GM13976 (cell line): Measurements from ENCODE around the gene PMS1.

Experiments used
- DNase-seq: peaks from one replicate; pipeline ENCODE4 v3.0.0; 2012; ENCODE audit warnings: low spot score
- in situ Hi-C: fragments of 300-500 bp; cut with MboI; formaldehyde crosslinking; loops from one replicate; pipeline ENCODE4 v1.12.0; 2022; ENCODE audit warnings: low sequenced_read_pairs, mixed read lengths, inconsistent platforms; ENCODE audit not compliant: unreplicated experiment
- TF ChIP-seq, protein P1 (sequence below): IDR thresholded peaks from 2 replicates; pipeline ENCODE4 v1.5.1; 2012; ENCODE audit warnings: borderline replicate concordance, mild to moderate bottlenecking; ENCODE audit not compliant: insufficient read depth; ENCODE audit errors: extremely low read depth, missing control alignments, control extremely low read depth

PMS1 gene

DNA sequence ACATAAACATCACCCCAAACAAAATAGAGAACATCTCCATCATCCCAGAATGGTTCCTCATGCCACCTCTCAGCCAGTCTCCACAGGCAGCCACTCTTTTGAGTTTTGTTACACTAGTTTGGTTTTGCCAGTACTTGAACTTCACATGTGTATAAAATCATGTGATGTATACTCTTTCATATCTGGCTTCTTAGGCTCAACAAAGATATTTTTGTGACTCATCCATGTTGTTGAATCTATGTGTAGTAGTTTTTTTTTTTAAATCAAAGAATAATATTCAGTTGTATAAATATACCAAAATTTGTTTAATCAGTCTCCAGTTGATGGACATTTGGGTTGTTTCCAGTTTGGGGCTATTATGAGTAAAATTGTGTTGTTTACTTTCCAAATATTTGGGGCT lies 75.9 kb downstream of the PMS1 start:
- TF ChIP-seq, protein P1, sequence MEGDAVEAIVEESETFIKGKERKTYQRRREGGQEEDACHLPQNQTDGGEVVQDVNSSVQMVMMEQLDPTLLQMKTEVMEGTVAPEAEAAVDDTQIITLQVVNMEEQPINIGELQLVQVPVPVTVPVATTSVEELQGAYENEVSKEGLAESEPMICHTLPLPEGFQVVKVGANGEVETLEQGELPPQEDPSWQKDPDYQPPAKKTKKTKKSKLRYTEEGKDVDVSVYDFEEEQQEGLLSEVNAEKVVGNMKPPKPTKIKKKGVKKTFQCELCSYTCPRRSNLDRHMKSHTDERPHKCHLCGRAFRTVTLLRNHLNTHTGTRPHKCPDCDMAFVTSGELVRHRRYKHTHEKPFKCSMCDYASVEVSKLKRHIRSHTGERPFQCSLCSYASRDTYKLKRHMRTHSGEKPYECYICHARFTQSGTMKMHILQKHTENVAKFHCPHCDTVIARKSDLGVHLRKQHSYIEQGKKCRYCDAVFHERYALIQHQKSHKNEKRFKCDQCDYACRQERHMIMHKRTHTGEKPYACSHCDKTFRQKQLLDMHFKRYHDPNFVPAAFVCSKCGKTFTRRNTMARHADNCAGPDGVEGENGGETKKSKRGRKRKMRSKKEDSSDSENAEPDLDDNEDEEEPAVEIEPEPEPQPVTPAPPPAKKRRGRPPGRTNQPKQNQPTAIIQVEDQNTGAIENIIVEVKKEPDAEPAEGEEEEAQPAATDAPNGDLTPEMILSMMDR: no peak
- no peak for DNase-seq
- in situ Hi-C loops: no loop called here

DNA sequence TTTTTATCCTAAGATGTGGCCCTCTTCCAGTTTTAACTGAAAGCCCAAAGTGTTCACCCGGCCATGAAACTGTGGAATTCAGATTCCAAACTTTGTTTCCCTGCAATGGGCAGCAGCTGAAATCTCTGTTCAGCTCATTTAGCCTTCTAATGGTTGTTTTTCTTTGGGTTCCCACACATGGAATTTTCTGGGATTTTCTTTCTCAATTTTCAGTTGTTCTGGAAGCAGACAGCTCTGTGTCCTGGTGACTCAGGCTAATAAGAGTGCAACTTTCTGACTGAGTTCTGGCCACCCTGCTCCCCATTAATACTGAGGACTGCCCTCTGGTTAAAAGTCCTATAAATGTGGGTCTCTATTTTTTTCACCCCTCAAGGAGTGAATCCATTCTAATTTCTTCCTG lies 78.5 kb downstream of the PMS1 start:
- in situ Hi-C loops: no loop called here
- TF ChIP-seq, protein P1: no peak
- DNase-seq: no peak

- in situ Hi-C loops: no loop called here
- TF ChIP-seq, protein P1: no peak
- no peak for DNase-seq
Measured at GRCh38 chr2:189865826-189866225, 81.6 kb downstream of the PMS1 start.

GRCh38 chr2:189866296-189866695 lies 82.0 kb downstream of the PMS1 start:
- no peak for DNase-seq
- TF ChIP-seq, protein P1: no peak

DNA sequence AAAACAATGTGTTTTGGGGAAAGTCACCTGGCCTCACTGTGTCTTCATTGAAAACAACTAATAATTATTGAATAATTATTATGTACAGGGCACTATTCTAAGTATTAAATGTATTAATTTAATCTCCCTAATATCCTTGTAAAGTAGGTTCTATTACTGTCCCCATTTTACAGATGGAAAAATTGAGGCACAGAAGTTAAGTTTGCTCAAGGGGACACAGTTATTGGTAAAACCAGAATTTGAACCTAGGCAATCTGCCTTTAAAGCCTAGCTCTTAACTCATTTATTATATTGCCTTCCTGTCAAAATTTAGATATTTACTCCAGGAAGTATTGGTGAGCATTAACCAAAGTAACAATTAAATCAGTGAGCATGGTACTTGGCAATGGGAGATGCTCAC lies 84.6 kb downstream of the PMS1 start:
- TF ChIP-seq, protein P1: no peak
- in situ Hi-C loops: no loop called here

More at GRCh38 chr2:189866296-189866695, 82.0 kb downstream of the PMS1 start:
- in situ Hi-C loops: no loop called here

DNA sequence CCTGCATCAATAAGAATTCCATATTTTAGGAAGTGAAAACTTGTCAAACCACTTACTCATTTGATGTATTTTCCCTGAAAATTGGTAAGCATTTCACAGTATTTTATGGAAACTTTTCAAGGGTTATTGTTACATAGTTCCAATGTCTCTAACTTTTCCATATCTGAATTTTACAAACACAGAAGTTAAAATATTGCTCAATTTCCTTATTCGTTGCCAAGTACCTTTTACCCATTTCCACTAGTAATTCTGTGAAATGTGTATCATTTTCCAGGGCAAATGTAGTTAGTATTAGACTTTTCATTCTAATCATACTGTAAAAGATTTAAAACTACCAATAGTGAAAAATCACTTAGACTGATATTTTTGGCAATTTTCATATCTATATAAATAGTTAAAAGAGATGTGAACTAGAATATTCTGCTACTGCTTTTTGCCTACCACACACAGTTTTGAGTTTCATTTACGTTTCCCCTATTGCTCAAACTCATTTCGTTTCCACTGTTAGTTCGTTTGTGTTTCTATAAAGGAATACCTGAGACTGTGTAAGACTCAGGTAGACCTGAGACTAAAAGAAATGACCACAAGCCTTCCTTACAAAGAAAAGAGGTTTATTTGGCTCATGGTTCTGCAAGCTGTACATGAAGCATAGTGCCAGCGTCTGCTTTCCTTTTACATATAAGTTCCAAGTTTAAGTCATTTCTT lies 86.3 kb downstream of the PMS1 start:
- in situ Hi-C loops: no loop called here
- TF ChIP-seq, protein P1: no peak
- DNase-seq: no peak

More for the DNA sequence above, 84.6 kb downstream of the PMS1 start:
- DNase-seq: no peak
